Spinal cord (tissue), 10 donors: ENCODE results near the gene PMCH. TPM values are rescaled to one million over a fixed set of nuclear protein-coding genes. Genes with fewer than 3 reads are reported as not detected.

ENCODE experiments used
- DNase-seq, 6 donors: peaks; one replicate each; pipeline versions ENCODE4 v3.0.0 to v3.0.0-alpha.2; 2013 to 2015; ENCODE audit warnings: low spot score in 6 of 6, low read depth in 4 of 6
- H3K27ac ChIP-seq: one replicate; pipeline ENCODE4 v1.5.1; 2013; ENCODE audit warnings: low read depth, low read length, control low read depth
- H3K27me3 ChIP-seq: one replicate; pipeline ENCODE4 v1.6.1; 2013; ENCODE audit warnings: low read length; ENCODE audit not compliant: control insufficient read depth, insufficient read depth
- H3K36me3 ChIP-seq: one replicate; pipeline ENCODE4 v1.6.1; 2013; ENCODE audit warnings: low read length; ENCODE audit not compliant: control insufficient read depth, insufficient read depth
- H3K4me1 ChIP-seq: one replicate; pipeline ENCODE4 v1.6.1; 2013; ENCODE audit warnings: low read length; ENCODE audit not compliant: control insufficient read depth, insufficient read depth
- H3K4me3 ChIP-seq: one replicate; pipeline ENCODE4 v1.5.1; 2013; ENCODE audit warnings: low read depth, low read length, control low read depth
- H3K9me3 ChIP-seq: one replicate; pipeline ENCODE4 v1.6.1; 2013; ENCODE audit warnings: low read length; ENCODE audit not compliant: control insufficient read depth, insufficient read depth
- WGBS: methylation state at CpG from one replicate; pipeline ENCODE4 v1.1.5; 2013; ENCODE audit warnings: missing lambda C conversion rate; ENCODE audit not compliant: insufficient coverage; 5-methylcytosine and 5-hydroxymethylcytosine counted together
- polyA plus RNA-seq, 2 donors: library from polyadenylated mRNA; unstranded; fragments of 120-200 nt; gene quantifications; one replicate each; pipeline ENCODE4 v1.2.1, GENCODE V29; 2013; ENCODE audit not compliant: insufficient read length in 2 of 2
- total RNA-seq, 2 donors: library from RNA; depleted of rRNA in 1 of 2; stranded (reverse); fragments of 120-200 nt in 1 of 2; fragments of >200 nt in 1 of 2; gene quantifications; one replicate each; pipeline versions ENCODE4 v1.2.3 to v1.2.4, GENCODE V29; 2013 to 2014
- donor health status: healthy.

The PMCH gene
- total and polyA plus RNA-seq, 4 donors, result 0.33 to 0.79 (median 0.48) TPM; not detected in 1

- no peak for DNase-seq
- no peak overlapping the region for H3K27ac ChIP-seq
- no peaks in the 10 kb centered on the region for H3K4me1 ChIP-seq
- WGBS, result no CpG with 5 or more reads among the region's 3 CpGs
- no peaks in the 10 kb centered on the region for H3K27me3 ChIP-seq
- no peaks in the 10 kb centered on the region for H3K9me3 ChIP-seq
- H3K4me3 ChIP-seq, result no peak overlapping the region
- no peaks in the 10 kb centered on the region for H3K36me3 ChIP-seq
Observed at GRCh38 chr12:102201436-102202061, 3.9 kb upstream of the PMCH start.

DNA sequence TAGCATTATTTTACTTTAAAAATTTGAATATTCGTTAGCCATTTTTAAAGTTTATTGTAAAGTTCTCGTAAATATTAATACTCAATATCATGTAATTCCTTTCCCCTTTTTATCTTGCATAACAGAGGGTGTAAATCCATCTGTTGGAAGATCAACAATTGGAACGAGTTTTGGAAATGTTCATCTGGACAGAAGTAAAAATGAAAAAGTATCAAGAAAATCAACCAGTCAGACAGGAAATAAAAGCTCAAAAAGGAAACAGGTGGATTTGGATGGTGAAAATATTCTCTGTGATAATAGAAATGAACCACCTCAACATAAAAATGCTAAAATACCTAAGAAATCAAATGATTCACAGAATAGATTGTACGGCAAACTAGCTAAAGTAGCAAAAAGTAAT is 1.8 kb downstream of the PMCH start:
- no peak for DNase-seq
- Histone ChIP-seq H3K27me3 (no peaks in the 10 kb centered on the region), H3K4me1 (no peaks in the 10 kb centered on the region), H3K4me3 (no peak overlapping the region), H3K9me3 (no peaks in the 10 kb centered on the region), H3K36me3 (no peaks in the 10 kb centered on the region), H3K27ac (no peak overlapping the region)
- no CpG with 5 or more reads among the region's 4 CpGs for WGBS

- Histone ChIP-seq H3K9me3 (no peaks in the 10 kb centered on the region), H3K36me3 (no peaks in the 10 kb centered on the region), H3K4me1 (no peaks in the 10 kb centered on the region), H3K27me3 (no peaks in the 10 kb centered on the region), H3K4me3 (no peak overlapping the region), H3K27ac (no peak overlapping the region)
- peak in 1 of 6 donors; percentile 16 for DNase-seq
- WGBS, result no CpG with 5 or more reads among the region's 2 CpGs
Observed at GRCh38 chr12:102182635-102183034, 15.0 kb downstream of the PMCH start.

DNA sequence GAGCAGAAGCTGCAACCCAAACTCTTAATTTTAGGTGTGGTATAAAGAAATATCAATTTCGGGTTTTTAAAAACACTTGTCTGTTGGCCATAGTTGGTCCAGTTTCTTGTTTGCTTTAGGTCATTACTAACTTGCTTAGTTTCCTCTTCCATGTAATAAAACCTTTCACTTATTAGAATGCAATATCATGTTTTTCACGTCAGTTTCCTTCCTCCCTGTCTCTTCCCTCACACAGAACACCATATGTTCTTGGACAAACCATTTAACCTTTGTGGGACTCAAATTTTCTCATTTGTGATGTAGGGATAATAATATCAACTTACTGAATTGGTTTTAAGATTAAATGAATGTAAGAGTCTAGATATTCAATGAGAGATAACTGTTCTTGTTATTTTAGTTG is 22.9 kb downstream of the PMCH start:
- no peak for DNase-seq
- no peaks in the 10 kb centered on the region for H3K9me3 ChIP-seq
- no peak overlapping the region for H3K4me3 ChIP-seq
- no CpG with 5 or more reads among the region's 2 CpGs for WGBS
- no peaks in the 10 kb centered on the region for H3K4me1 ChIP-seq
- H3K27ac ChIP-seq, result no peak overlapping the region
- H3K36me3 ChIP-seq, result no peaks in the 10 kb centered on the region
- no peaks in the 10 kb centered on the region for H3K27me3 ChIP-seq

- WGBS, result no CpG with 5 or more reads among the region's 2 CpGs
- no peaks in the 10 kb centered on the region for H3K27me3 ChIP-seq
- DNase-seq, result no peak
- no peak overlapping the region for H3K4me3 ChIP-seq
- H3K36me3 ChIP-seq, result no peaks in the 10 kb centered on the region
- H3K4me1 ChIP-seq, result no peaks in the 10 kb centered on the region
- no peaks in the 10 kb centered on the region for H3K9me3 ChIP-seq
- no peak overlapping the region for H3K27ac ChIP-seq
Observed at GRCh38 chr12:102174117-102174516, 23.5 kb downstream of the PMCH start.

DNA sequence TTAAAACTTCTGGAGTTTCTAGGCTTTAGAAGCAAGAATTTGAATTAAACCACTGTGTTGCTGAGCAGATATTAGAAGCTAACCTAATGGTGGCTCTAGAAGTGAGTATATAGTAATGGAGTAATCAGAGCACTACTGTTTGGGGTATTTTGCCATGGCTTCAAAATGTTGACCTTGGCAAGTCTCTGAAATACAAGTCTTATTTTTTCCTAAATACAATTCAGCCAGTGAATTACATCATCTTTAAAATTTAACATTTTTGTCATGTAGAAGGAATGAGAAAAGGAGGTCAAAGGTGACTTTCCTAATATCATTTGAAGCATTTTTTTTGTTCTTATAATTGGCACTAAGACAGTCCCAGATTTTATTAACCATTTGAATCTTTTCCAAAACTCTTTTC is 25.2 kb downstream of the PMCH start:
- DNase-seq, result peak in 2 of 6 donors; percentile 3 to 7
- Histone ChIP-seq H3K27ac (no peak overlapping the region), H3K4me3 (no peak overlapping the region), H3K4me1 (no peaks in the 10 kb centered on the region), H3K9me3 (no peaks in the 10 kb centered on the region), H3K27me3 (no peaks in the 10 kb centered on the region), H3K36me3 (no peaks in the 10 kb centered on the region)

- H3K9me3 ChIP-seq, result no peaks in the 10 kb centered on the region
- no peak overlapping the region for H3K27ac ChIP-seq
- DNase-seq, result no peak
- no peaks in the 10 kb centered on the region for H3K4me1 ChIP-seq
- H3K4me3 ChIP-seq, result no peak overlapping the region
- no peaks in the 10 kb centered on the region for H3K36me3 ChIP-seq
- no peaks in the 10 kb centered on the region for H3K27me3 ChIP-seq
Observed at GRCh38 chr12:102171951-102172350, 25.7 kb downstream of the PMCH start.

DNA sequence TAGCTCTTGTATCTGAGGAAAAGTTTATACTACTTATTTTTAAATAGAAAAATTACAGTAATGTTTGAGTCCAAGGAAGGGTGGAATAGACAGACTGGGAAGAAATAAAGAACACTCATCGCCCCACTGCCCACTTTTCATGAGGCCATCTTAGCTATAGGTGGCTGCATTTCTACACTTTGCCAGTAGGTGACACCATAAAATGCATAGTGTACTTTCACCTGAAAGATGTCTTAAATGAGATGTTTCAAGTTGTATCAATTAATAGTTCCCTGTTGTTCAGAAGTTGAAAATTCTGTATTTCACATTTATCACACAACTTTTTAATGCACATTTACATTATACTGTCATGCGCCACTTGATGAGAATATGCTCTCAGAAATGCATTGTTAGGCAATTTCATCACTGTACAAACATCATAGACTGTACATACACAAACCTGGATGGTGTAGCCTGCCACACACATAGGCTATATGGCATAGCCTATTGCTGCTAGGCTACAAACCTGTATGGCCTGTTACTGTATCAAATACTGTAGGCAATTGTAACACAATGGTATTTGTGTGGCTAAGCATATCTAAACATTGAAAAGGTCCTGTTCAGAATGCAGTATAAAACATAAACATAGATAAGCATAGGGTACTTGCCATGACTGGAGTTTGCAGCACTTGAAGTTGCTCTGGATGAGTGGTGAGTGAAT is 27.6 kb downstream of the PMCH start:
- Histone ChIP-seq H3K27ac (no peak overlapping the region), H3K27me3 (no peaks in the 10 kb centered on the region), H3K36me3 (no peaks in the 10 kb centered on the region), H3K9me3 (no peaks in the 10 kb centered on the region), H3K4me3 (no peak overlapping the region), H3K4me1 (no peaks in the 10 kb centered on the region)
- peak in 3 of 6 donors; percentile 6 to 59 (median 32) for DNase-seq
- WGBS, result 100% methylated on average over 1 of the region's 2 CpGs

GRCh38 chr12:102167821-102168604 is 29.6 kb downstream of the PMCH start:
- Histone ChIP-seq H3K27me3 (no peaks in the 10 kb centered on the region), H3K4me3 (no peak overlapping the region), H3K4me1 (no peaks in the 10 kb centered on the region), H3K36me3 (no peaks in the 10 kb centered on the region), H3K27ac (no peak overlapping the region), H3K9me3 (no peaks in the 10 kb centered on the region)
- DNase-seq, result no peak

GRCh38 chr12:102163383-102163782 is 34.2 kb downstream of the PMCH start:
- Histone ChIP-seq H3K4me1 (no peaks in the 10 kb centered on the region), H3K27ac (no peak overlapping the region), H3K36me3 (no peaks in the 10 kb centered on the region), H3K27me3 (no peaks in the 10 kb centered on the region), H3K4me3 (no peak overlapping the region), H3K9me3 (no peaks in the 10 kb centered on the region)
- WGBS, result no CpG with 5 or more reads among the region's 1 CpG
- DNase-seq, result no peak
